HL-60/S4 treated with retinoic acid at 250 ng/mL for 4 days and 3 days (cell line): ENCODE measurements around the gene FKBP1A.

ENCODE experiments used
- in situ Hi-C: fragments of 300-500 bp; cut with MboI; formaldehyde crosslinking; loops from 2 replicates; pipeline ENCODE4 v1.7.0; 2022; ENCODE audit warnings: low sequenced_read_pairs

Gene FKBP1A

DNA sequence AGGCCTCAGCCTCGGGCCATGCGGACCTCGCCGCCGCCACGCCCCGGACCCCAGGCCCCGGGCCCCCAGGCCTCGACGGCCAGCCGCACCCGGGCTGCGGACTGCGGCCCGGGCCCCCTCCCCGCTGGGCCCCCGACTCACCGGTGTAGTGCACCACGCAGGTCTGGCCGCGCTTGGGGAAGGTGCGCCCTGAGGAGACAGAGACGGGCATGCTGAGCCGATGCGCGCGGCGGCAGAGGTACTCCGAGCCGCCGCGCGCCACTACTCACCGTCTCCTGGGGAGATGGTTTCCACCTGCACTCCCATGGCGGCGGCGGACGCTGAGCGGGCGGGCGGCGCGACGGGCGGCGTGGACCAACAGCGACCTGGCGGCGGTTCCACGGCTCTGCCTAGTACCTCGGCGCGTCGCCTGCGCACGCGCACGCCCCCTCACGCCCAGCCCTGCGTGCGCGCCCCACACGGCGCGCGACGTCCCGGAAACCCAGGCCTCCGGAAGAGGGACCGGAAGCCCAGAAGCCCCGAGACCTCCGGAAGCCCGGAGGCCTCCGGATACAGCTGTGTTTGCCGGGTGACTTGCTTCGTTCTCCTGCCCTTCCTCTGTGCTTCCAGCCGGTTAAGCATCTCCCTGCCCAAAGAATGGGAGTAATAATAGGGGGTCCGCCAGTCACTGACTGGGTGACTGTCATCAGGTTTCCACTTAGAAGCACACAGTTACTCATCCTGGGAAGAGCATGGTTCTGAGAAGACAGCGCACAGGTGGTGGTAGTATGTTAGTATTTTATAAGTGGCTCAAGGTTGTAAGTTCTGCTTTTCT lies at the start of gene FKBP1A:
Gene FKBP1A (minus strand): TSS at position 362 of the 814 bp plus-strand sequence. CDS start 56 bp downstream, at position 306.
- in situ Hi-C loops: no loop called here

DNA sequence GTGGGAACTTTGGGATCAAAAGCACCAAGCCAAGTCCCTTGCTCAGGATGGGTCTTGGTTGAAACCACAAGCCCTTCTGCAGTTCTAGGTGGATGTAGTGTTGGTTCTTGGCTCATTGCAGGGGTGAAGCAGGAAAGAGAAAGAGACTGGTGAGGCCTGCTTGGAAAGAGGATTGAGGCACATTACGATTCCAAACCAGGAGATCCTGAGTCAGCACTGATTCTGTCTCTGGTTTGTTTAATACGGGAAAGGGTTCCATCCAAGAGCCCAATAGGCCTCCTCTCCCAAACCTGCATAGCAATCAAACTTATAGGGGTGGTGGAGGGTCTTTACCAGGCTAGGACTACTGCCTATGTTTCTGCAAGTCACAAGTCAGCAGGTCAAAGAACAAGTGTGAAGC lies 49.5 kb upstream of the FKBP1A start:
- in situ Hi-C loops: no loop called here

DNA sequence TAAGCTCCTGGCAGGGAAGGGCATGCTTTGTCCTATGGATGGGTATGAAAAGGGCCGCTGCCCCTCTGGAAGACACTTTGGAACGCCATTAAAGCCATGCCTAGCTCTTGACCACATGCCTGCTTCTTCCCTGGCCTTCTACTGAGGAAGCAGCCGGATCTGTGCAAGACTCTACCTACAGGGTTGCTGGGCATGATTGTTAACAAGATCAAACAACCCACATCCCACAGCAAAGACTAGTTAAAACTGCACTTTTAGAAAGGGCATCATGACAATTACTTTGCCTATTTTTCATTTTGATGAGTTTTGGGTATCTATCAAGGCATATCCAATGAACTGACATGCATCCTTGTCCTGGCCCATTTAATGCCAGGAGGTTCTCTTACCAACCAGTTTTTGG lies 48.3 kb upstream of the FKBP1A start:
- in situ Hi-C loops: no loop called here

DNA sequence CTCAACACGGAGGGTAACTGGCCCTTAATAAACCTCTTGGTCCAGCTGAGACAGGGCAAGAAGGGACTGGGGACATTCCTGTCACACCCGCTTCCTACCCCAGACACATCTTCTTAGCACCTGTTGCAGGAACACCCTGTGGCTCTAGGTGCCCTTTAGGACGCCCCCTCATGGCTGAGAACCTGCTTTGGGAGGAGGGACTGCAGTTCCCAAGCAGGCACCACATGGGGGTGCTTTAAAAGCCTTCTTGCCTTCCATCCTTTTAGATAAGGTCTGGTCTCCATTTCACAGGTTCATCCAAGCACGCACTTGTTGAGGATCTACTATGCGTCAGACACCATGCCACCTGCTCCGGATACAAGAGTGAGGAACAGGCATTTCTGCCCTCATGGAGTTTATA lies 47.2 kb upstream of the FKBP1A start:
- in situ Hi-C loops: no loop called here

DNA sequence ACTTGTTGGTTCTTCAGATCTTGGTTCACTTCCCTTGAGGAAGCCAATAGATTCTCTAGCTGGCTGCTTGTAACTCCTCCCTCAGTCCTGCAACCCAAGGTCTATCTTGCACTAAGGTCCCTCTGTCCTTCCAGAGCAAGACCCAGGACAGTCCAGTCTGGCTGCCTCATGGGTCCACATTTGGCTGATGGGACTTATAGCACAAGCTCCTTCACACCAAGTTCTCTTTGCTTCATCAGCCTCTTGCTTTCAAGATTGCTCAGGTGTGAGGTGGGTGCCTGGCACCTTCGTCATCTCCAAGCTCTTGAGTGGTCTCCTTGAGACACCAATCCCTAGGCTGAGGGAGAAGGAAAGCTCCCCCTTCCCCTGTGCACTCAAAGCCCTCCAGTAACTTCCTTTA lies 45.5 kb upstream of the FKBP1A start:
- in situ Hi-C loops: loop anchor here (10.0 kb wide), 1 partner anchor 124 kb away; no protein-coding TSS in a partner anchor

DNA sequence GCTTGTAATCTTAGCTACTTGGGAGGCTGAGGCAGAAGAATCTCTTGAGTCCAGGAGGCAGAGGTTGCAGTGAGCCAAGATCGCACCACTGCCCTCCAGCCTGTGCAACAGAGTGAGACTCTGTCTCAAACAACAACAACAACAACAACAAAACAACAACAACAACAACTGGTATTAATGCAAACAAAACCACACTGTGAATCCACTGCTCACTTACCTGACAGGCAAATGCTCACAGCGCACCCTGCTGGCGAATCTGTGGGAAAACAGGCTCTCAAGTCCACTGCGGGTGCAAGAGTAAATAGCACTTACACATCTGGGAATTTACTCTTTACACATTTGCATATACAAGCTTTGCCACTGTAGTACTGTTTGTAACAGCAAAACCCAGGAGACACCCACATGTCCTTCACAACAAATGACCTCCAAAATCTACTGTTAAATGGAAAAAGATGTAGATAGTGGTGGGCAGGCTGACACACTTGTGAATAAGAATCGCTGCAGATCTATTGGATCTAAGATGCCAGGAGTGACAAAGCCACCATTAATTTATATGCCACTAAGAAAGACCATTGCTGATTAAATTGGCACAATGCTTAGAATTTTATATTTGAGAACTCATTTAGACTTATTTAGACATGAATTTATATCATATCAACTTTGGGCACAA lies 44.5 kb upstream of the FKBP1A start:
- in situ Hi-C loops: loop anchor here (10.0 kb wide), 1 partner anchor 123 kb away; no protein-coding TSS in a partner anchor

DNA sequence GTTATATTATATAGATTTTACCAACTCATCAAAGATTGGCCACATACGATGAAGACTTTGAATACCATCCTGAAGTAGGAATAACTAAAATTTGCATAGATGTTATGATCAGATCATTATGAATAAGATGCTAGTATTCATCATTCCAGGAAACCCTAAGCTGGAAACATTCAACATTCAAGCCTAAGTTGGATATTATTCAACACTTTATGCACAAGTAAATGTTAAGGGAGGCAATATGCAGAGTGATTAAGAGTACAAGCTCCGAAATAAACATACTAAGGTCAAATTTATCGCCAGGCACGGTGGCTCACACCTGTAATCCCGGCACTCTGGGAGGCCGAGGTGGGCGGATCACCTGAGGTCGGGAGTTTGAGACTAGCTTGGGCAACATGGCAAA lies 43.4 kb upstream of the FKBP1A start:
- in situ Hi-C loops: loop anchor here (10.0 kb wide), 1 partner anchor 121 kb away; no protein-coding TSS in a partner anchor

DNA sequence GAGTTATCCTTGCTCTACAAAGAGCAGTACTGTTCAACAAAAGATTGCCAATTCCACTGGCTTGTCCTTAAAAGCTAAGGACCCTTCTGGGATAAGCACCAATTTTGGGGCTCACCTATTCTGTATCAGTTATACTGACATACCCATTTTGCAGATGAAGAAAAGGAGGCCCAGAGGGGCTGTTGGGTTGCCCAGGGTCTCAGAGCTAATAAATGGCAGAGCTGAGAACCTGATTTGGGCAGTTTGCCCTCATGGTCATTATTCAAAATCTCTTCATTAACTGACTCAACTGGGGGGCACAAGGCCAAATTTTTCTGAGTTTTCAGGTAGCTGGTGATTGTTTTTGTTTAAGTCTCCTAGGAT lies 42.5 kb upstream of the FKBP1A start:
- in situ Hi-C loops: loop anchor here (10.0 kb wide), 1 partner anchor 121 kb away; no protein-coding TSS in a partner anchor

DNA sequence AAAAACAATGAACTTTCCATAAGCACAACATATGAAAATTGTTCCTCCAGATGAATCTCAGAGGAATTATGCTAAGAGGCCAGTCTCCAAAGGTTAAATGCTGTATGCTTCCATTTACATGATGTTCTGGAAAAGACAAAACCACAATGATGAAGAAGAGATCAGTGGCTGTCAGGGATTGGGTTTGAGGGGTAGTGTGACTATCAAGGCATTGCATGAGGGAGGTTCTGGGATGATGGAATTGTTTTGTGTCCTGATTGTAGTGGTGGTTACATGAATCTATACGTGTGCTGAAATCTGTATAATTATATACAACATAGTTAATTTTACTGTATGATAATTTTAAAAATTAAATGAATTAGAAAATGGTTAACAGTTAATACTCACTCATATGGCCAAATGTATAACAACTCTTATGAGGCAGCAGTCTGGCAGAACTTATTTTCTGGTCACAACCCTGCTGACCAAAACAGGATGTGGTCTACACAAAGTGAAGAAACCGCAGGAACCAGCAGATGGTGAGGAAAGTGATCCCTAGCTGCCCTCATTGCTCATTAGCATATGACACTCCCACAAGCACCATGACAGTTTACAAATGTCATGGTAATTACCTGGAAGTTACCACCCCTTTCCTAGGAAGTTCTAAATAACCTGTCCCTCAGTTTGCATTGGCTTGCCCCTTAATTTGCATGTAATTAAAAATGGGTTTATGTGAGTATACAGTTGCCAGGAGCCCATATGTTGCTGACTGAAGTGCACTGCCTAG lies 41.9 kb upstream of the FKBP1A start:
- in situ Hi-C loops: loop anchor here (10.0 kb wide), 1 partner anchor 120 kb away; no protein-coding TSS in a partner anchor

DNA sequence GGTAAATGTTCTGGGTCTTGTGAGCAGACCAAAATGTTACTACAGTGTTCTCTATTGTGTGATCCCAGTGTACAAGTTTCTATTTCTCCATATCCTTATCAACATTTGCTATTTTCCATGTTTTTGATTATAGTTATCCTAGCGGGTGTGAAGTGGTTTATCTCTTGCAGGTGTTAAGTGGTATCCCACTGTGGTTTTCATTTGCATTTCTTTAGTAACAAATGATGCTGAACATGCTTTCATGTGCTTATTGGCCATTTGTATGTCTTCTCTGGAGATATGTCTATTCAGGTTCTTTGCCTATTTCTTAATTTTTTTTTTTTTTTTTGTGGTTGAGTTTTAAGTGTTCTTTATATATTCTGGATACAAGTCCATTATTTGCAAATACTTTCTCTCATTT lies 38.3 kb upstream of the FKBP1A start:
- in situ Hi-C loops: loop anchor here (10.0 kb wide), 1 partner anchor 116 kb away; no protein-coding TSS in a partner anchor

DNA sequence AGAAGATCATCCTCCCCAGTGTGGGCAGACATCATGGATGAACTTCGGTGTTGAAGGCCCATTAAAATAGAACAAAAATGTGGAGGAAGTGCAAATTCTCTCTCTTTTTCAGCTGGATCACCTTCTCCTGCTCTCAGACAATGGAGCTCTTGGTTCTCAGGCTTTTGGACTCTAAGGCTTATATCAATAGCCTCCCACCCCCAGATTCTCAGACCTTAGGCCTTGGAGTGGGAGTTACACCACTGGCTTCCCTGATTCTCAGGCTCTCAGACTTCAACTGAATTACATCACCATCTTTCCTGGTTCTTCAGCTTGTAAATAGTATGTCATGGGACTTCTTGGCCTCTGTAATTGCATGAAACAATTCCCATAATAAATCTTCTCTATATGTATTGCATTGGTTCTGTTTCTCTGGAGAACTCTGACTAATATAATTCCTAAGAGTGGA lies 37.2 kb upstream of the FKBP1A start:
- in situ Hi-C loops: loop anchor here (10.0 kb wide), 1 partner anchor 115 kb away; no protein-coding TSS in a partner anchor

DNA sequence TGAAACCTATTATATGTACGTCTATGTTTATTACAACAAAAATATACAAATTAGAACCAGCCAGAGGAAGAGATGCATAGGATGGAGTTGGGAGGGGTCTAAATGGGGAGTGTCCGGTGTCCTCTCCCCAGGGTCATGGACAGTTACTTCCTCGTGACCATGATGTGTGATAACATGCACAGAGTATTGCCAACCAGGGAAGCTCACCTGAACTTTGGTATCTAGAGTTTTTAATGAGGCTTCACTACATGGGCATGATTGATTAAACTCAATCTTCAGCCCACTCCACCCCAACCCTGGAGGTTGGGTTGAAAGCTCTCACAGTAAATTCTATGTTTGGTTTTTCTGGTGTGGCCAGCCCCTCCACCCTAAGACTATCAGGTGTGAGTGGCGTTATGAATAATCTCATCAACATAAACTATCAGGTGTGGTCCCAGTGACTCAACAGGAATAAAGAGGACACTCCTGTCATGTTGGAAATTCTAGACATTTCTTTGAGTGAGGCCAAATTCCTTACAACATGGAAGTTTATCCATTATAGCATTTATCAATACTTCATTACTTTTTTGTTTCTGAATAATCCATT lies 36.4 kb upstream of the FKBP1A start:
- in situ Hi-C loops: no loop called here

DNA sequence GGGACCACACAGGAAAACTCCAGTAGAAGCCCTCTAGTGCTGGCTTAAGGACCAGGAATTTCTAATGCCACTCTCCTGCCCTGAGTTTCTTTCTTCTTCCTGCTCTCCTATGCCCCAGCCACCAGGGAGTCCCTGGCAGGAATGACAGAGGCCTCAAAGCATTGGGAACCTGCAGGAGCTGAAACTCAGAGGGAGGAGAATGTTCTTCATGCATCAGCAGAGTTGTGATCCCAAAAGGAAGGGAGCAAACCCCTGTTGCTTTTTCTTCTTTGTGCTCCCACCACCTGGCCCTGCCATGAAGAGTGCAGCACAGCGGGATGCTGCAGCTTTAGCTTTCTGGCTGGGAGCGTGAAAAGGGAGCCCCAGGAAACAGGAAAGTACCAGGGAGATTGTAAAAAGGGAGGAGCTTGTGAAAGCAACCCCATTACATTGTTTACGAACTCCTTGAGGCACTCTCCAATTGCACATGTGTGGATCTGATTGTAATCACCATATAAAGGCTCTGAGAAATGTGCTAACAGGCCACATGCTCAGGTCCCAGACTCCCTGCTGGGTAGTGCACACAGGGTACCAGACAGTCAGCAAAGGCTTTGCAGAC lies 34.7 kb upstream of the FKBP1A start:
- in situ Hi-C loops: no loop called here

DNA sequence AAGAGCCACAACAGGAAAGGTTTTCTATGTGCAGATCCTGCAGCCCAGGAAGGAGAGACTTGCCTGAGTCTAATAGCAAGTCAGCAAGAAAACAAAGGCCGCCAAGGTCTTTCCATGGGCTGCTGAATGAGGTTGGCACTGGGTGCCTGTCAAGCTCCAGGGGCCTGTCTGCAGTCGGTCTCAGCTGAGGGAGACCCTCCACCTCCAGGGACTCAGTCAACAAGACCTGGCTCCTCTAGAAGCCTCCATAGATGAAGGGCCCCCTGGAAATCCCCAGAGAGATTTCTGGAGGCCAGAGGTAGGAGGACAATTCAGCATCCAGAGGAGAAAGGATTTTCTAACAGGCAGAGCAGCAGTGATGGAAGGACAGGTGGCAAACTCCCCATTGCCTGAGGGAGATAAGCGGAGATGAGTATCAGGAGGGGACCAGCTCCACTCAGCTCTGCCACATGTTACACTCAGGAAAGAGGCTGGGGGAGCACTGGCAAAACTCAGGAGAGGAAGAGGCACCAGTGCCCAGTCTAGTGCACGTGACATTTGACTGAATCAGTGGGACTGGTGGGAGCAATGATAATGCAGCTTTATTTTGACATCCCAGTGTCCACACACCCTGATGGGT lies 33.5 kb upstream of the FKBP1A start:
- in situ Hi-C loops: no loop called here

DNA sequence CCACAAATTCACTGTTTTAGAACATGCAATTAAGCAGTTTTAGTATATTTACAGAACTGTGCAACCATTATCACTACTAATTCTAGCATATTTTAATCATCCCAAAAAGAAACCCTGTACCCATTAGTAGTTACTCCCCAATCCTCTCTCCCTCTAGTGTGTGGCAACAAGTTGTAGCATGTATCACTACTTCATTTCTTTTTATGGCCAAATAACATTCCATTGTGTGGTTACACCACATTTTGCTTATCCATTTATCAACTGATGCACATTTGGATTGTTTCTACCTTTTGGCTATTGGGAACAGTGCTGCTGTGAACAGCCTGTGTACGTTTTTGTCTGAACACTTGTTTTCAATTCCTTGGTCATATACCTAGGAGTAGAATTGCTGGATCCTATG lies 31.5 kb upstream of the FKBP1A start:
- in situ Hi-C loops: no loop called here

DNA sequence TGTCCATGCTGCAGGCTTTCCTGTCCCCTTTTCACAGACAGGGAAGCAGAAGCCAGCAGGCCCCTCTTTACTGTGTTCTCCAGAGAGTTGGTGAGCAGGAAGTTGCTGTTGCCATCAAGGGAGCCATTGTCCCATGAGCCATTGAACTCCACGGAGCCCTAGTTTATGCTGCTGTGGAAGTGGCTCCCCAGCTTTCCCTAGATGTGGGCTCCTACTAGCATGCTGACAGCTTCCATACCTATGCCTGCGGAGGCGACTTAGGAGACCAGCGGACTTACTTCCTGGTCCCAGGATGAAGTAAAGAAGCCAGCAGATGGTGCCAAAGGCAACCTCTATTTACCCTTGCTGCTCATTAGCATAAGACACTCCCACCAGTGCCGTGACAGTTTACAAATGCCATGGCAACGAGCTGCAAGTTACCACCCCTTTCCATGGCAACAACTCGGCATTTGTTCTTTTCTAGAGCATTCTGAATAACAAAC lies 30.8 kb upstream of the FKBP1A start:
- in situ Hi-C loops: no loop called here

DNA sequence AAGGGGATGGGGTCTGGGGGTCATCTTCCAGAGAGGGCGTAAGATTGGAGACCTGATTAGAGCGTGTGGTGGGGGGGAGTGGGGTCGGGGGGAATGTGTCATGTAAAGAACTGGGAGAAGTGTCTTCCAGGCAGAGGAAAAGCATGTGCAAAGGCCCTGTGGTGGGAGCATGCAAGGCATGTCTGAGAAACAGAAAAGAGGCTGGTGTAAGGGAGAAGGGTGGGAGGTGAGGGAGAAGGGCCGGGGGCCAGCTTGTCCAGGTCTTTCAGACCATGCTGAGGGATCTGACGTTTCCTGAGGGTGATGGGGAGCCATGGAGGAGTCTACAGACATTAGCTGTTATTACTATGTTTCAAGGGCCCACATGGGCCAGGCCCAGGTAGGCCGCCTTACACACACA lies 30.4 kb upstream of the FKBP1A start:
- in situ Hi-C loops: no loop called here

DNA sequence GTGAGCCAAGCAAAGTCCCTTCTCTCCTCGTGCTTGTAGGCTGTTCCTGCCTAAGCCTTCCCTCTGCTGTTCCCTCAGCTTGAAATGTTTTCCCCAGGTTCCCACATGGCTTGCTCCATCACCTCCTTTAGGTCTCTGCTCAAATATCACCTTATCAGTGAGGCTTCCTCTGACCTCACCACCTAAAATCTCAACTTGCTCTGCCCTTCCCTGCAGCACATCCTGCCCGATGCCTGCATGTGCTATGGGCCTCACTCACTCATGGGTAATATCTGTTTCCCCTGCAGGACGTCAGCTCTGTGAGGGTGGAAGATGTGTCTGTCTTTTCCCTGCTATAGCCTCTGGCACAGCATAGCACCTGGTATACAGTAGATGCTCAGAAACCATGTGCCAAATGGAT lies 29.9 kb upstream of the FKBP1A start:
- in situ Hi-C loops: no loop called here

DNA sequence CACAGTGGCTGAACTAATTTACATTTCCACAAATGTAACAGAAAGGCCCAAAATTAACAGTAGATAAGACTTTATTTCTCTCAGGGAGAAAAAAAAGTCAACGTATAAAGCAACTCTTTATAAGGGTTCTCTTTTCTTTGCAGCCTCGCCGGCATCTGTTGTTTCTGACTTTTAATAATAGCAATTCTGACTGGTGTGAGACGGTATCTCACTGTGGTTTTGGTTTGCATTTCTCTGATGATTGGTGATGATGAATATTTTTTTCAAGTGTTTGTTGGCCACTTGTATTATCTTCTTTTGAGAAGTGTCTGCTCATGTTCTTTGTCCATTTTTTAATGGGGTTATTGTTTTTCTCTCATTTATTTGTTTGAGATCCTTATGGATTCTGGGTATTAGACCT lies 27.2 kb upstream of the FKBP1A start:
- in situ Hi-C loops: no loop called here

DNA sequence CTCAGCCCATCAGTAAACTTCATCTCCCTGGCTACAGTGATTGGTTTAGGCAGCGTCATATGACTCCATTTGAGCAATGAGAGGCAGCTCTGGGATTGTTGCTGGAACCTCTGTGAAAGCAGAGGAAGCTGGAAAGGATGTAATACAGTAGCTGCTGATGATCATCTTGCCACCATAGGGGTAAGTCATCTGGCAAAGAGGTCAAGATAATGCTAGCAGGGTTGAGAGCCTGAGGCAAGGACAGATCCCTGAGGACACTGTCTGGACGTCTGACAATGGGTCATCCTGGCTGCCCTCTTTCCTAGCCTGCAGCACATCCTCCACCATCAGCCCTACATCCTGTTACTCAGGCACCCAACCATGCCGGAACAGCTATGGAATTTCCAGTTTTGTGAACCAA lies 25.5 kb upstream of the FKBP1A start:
- in situ Hi-C loops: no loop called here
